Mammary epithelial cell (primary cell): Measurements from ENCODE around the gene MAGI1.

Experiments
- EZH2 ChIP-seq: IDR thresholded peaks from 2 replicates; pipeline ENCODE4 v1.6.1; 2012; ENCODE audit warnings: low read length, inconsistent platforms, borderline replicate concordance
- TF ChIP-seq, protein P1 (sequence below), 2 donors: IDR thresholded peaks in 1 of 2; conservative IDR thresholded peaks in 1 of 2; 2 replicates each; pipeline ENCODE4 v1.5.1; 2011 to 2012; ENCODE audit warnings: inconsistent platforms in 2 of 2, low read length in 2 of 2, mild to moderate bottlenecking in 2 of 2, control low read depth in 1 of 2, low read depth in 1 of 2; ENCODE audit not compliant: insufficient read depth in 1 of 2; ENCODE audit errors: extremely low read depth in 1 of 2

DNA sequence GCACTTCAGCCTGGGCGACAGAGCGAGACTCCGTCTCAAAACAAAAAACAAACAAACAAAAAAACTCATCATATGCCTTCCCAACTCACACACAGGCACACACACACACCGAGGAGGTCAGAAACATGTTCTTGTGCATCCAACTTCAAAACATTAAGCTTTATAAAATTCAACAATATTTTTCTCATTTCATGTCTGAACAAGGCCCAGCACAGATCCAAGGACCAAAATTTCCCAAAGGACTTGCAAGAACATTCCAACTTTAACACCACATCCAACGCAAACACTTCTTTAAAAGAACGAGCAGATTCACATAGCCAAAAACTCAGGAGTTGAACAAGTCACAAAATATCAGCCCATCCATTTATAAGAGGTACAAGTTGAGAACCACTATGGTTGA is 148.4 kb downstream of the MAGI1 start:
- TF ChIP-seq, protein P1, sequence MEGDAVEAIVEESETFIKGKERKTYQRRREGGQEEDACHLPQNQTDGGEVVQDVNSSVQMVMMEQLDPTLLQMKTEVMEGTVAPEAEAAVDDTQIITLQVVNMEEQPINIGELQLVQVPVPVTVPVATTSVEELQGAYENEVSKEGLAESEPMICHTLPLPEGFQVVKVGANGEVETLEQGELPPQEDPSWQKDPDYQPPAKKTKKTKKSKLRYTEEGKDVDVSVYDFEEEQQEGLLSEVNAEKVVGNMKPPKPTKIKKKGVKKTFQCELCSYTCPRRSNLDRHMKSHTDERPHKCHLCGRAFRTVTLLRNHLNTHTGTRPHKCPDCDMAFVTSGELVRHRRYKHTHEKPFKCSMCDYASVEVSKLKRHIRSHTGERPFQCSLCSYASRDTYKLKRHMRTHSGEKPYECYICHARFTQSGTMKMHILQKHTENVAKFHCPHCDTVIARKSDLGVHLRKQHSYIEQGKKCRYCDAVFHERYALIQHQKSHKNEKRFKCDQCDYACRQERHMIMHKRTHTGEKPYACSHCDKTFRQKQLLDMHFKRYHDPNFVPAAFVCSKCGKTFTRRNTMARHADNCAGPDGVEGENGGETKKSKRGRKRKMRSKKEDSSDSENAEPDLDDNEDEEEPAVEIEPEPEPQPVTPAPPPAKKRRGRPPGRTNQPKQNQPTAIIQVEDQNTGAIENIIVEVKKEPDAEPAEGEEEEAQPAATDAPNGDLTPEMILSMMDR (conservative IDR thresholded peaks at IDR 0.05 in 1 of 2, IDR thresholded peaks at IDR 0.05 in 1 of 2; ENCODE audit: extremely low read depth in 1 of 2, insufficient read depth in 1 of 2, low read depth in 1 of 2, low read length in 2 of 2), result no peak
- no peak for TF ChIP-seq EZH2
